ENCODE data around the gene KIF16B.

Gene KIF16B

DNA sequence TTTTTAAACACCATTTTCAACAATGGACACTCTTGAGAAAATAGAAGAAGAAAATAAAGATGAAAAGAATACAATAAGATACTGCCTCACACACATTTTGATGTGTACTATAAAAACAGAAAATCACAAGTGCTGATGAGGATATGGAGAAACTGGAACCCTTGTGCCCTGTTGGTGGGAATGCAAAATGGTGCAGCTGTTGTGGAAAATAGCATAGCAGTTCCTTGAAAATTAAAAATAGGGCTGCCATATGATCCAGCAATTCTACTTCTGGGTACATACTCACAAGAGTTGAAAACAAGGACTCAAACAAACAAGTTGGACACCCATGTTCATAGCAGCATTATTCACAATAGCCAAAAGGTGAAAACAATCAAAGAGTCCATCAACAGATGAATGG, 173.0 kb downstream of the KIF16B start:
- DNase-seq (ENCODE audit: low read depth) = no peak

GRCh38 chr20:16399801-16400200, 173.4 kb downstream of the KIF16B start:
- DNase-seq (ENCODE audit: low read depth) = no peak

DNA sequence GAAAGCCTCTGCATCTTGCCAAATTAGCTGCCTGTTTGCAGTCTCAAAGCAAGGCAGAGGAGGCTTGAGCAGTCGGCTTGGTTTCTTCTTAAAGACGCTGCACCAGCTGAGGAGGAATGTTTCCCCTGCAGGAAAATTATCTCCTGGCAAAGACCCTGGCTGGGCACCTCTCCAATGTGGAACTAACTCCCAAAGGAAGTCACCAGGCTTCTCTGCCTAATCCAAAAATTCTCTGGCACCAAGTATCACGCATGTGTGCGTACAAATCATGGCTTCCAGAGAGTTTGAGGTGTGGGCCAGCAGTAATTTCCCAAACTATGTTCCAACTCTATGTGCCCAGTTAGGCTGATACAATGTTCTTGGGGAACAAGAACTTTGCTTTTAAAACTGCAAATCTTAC, 176.2 kb downstream of the KIF16B start:
- DNase-seq (ENCODE audit: low read depth) = no peak

GRCh38 chr20:16395366-16395765, 177.9 kb downstream of the KIF16B start:
- no peak for DNase-seq (ENCODE audit: low read depth)

DNA sequence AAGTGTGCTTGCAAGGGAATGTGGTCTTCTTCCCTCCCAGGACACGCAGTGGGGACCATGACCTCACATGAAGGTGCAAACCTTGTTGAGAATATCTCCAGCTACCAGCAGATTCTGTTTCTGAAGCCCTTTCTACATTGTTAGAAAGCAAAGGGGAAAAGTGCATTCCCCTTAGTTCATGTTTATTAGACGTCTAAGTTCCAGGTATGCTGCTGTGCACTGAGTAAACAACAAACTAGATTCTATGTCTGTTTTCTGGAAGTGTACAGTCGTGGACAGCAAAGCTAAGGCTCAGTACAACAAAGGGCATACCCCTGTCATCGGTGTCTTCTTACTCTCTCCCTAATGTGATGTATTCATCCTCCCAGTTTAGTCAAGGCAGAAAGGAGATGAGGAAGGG, 178.5 kb downstream of the KIF16B start:
- DNase-seq (ENCODE audit: low read depth) = no peak

- DNase-seq (ENCODE audit: low read depth) = no peak
These were observed 179.4 kb downstream of the KIF16B start for GRCh38 chr20:16393836-16394235.

GRCh38 chr20:16393297-16393696, 180.0 kb downstream of the KIF16B start:
- DNase-seq (ENCODE audit: low read depth) = no peak

DNA sequence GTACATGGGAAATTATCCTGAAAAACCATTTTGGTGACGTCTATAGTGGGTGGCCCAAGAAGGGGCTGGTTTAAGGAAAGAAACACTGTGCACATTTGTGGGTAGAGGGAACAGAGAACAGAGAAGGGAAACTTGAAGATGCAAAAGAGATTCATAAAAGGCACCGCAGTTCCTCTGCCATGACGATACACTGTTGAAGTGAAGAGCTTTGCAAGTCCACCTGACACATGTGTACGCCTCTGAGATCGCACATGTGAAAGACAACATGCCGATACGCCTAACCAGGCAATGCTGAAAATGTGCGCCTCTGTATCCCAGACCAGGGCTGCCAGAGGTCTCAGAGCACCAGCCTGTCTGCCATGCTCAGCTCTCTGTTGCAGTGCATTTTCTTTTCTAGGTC, 180.9 kb downstream of the KIF16B start:
- DNase-seq (ENCODE audit: low read depth) = no peak

- DNase-seq (ENCODE audit: low read depth) = no peak
These were observed 182.3 kb downstream of the KIF16B start for GRCh38 chr20:16390991-16391390.

DNA sequence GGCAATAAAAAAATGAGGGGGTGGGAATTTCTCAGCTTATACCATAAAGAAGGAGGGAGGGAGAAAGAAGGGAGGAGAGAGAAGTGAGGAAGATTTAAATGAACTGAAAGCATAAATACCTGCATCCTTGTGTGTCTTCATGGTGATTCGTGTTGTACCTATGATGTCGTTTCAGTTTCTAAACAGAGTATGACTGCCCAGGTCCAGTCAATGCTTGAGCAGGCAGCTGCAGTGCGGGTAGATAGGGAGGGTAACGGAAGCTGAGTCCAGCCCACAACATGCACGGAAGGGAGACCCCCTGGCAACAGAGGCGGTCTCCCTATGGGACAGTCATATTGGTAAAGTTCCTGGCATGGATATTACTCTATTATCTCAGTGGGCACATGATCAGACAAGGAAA, 184.5 kb downstream of the KIF16B start:
- no peak for DNase-seq (ENCODE audit: low read depth)

GRCh38 chr20:16387666-16388065, 185.6 kb downstream of the KIF16B start:
- DNase-seq (ENCODE audit: low read depth) = no peak

DNA sequence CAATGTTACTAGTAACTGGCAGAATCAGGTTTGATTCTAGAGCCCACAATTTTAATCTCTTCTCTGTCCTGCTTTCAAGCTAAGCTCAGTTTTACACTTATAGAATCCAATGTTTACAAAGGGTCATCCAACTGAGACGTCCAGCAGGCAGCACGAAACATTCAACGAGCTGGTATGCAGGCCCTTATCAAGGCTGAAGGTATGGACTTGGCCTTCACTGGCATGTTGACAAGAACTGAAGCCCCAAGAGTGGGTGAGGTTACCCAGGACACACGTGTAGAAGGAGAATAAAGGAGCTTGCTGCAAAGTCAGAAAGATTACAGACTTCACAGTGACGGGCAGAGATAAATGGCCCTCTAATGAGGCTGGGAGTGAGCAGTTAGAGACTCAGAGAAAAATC, 187.4 kb downstream of the KIF16B start:
- no peak for DNase-seq (ENCODE audit: low read depth)

GRCh38 chr20:16385462-16385861, 187.8 kb downstream of the KIF16B start:
- no peak for DNase-seq (ENCODE audit: low read depth)

- DNase-seq (ENCODE audit: low read depth) = no peak
These were observed 191.8 kb downstream of the KIF16B start for GRCh38 chr20:16381444-16381843.

DNA sequence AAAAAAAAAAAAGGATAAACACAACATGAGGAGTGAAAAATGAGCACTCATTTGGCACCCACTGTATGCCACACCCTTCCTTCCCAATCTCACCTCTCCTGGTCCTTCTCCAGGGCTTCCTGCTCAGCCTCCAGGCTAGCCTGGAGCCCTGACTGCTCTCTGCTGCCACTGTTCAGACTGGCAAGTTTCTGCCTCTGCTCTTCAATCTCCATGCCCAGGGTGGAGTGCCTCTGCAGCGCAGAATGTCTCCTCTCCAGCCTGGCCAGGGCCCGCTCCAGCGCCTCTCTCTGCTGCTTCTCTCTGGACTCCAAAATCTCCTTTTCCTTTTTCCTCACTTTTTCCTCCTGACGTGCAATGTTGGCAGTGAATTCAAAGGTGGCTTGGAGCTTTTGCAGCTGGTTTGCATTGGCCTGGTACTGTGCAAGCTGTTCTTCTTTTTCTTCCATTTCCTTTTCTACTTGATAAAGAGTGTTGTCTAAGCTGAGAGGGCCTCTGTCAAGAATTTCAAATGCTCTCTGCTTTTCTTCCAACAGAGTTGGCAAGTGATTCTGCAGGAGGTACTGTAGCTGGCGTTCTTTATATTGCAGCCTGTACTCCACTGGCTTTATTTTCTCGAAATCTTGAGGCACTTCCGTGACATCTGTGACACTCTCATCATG, 194.4 kb downstream of the KIF16B start:
- no peak for DNase-seq (ENCODE audit: low read depth)

DNA sequence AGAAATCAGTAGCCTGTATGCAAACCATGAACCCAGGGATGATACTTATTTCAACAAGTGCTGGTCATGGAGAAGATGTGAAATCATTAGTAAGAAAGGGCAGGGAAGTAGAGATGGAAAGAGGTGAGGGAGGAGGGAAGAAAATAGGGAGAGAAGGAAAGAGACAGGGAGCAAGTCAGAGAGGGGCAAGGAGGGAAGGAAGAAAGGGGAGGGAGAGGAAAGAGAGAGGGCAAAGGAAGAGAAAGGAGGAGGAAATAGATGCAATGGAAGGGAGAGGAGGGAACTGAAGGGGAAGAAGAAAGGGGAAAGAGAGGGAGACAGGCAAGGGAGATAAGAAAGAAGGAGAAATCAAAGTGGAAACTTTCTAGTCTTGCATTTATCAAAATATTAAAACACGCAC, 195.1 kb downstream of the KIF16B start:
- no peak for DNase-seq (ENCODE audit: low read depth)

DNA sequence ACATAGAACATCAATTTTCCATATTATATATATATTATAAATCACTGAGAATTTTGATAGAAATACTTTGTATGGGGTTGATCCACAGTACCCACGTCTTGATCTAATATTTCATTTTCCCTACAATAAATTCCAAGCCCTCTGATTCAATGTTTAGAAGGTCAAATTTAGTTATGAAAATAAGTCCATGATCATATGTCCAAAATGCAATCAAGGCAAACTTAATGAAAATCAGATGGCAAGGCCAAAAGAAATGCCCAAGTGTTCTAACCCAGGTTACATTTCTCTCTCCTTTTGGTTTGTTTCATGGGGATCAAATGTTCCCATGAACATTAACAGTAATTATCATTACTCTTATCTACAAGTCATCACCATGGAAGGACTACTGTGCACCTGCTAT, 203.8 kb downstream of the KIF16B start:
- no peak for DNase-seq (ENCODE audit: low read depth)

DNA sequence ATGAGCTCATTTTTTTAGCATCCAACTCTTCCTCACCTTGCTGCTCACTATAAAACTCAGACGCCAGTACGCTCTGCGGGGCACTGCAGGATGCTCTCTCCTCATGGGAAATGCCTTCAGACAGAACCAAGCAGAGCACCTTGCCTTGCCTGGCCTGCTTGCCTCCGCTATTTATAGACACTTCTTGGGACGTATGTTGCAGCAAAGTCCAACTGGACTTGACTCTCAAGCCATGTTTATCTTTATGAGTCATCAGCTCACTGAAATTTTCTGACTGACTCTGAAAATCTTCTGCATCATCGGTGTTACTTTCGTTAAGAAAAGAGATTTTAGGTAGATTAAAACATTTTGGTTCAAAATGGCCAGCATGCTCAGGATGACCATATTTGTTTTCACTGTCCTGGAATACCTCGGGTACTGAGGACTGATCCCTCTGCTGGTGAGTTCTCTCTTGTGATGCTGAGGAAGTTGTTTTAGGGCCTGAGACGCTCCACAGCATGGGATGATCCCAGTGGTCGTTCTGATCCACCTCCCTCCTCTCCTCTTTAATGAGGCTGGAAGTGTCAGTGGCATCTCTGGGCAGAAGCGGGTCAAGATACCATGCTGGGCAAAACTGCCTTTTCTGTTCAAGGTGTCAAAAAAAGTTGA, 204.5 kb downstream of the KIF16B start:
- no peak for DNase-seq (ENCODE audit: low read depth)

GRCh38 chr20:16367948-16368560, 205.2 kb downstream of the KIF16B start:
- no peak for DNase-seq (ENCODE audit: low read depth)

DNA sequence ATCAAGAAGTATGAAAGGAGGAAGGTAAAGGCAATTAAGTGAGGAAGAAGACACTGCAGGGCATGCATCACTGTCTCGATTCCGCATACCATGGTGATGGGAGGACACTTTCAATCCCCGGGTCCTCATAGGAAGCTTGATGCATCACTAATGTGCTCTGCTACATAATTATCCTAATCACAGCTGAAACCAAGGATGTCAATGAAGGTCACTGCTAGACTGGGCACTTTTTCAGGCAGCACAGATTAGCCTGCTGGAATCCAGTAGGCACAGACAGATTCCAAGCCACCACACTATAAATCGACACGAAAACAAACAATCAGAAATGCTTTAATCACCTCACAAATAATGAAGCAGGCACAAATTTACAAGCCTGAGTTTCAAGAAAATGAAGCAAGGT, 206.7 kb downstream of the KIF16B start:
- DNase-seq (ENCODE audit: low read depth) = no peak

- DNase-seq (ENCODE audit: low read depth) = no peak
These were observed 208.9 kb downstream of the KIF16B start for GRCh38 chr20:16364320-16364687.

GRCh38 chr20:16363506-16364319, 209.5 kb downstream of the KIF16B start:
- no peak for DNase-seq (ENCODE audit: low read depth)

DNA sequence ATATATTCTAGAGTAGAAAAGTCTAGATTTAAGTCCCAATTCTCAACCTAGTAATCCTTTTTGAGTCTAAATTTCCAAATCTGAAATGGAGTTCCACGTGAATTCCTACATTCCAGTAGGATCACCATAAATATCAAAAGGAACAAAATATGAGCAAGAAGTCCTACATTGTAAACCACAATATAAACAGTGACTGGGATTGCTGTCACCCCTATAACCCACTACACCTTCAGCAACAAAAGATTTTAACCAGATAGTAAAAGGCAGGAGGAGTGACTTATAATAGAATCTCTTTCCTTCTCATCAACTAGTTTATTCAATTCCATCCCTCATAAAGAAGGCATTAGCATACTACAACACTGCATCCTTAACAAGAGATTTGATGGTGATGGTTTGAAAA, 210.6 kb downstream of the KIF16B start:
- no peak for DNase-seq (ENCODE audit: low read depth)

Measured in T follicular helper cell (primary cell).